Tibial artery (tissue), 4 donors: Measurements from ENCODE around the gene NUDT14.

Experiments used
- DNase-seq, 2 donors: peaks; one replicate each; pipeline ENCODE4 v3.0.0-alpha.2; 2019
- H3K27ac ChIP-seq, 2 donors: fragments of 200-600 bp; sonication (generic) in 1 of 2; 1 replicate in 1 of 2; 2 replicates in 1 of 2; pipeline ENCODE4 v1.5.1; 2018 to 2019; ENCODE audit warnings: mild to moderate bottlenecking in 1 of 2
- H3K27me3 ChIP-seq, 2 donors: fragments of 200-600 bp; sonication (generic) in 1 of 2; one replicate each; pipeline versions ENCODE4 v1.5.1 to v1.6.0; 2016 to 2019
- H3K36me3 ChIP-seq, 3 donors: fragments of 200-600 bp; sonication (generic) in 2 of 3; one replicate each; pipeline ENCODE4 v1.5.1; 2016 to 2019; ENCODE audit warnings: mild to moderate bottlenecking in 2 of 3
- H3K4me1 ChIP-seq, 4 donors: fragments of 200-600 bp; sonication (generic) in 2 of 4; 1 replicate in 3 of 4; 2 replicates in 1 of 4; pipeline ENCODE4 v1.5.1; 2016 to 2019
- H3K4me3 ChIP-seq, 2 donors: fragments of 200-600 bp; sonication (generic) in 1 of 2; 1 replicate in 1 of 2; 2 replicates in 1 of 2; pipeline ENCODE4 v1.5.1; 2018 to 2019; ENCODE audit warnings: mild to moderate bottlenecking in 2 of 2
- H3K9me3 ChIP-seq, 3 donors: fragments of 200-600 bp; sonication (generic) in 1 of 3; one replicate each; pipeline ENCODE4 v1.5.1; 2016 to 2019
- CTCF ChIP-seq, 2 experiments: fragments of 200-600 bp in 1 of 2; fragments of 450-650 bp in 1 of 2; IDR thresholded peaks; one replicate each; pipeline ENCODE4 v1.5.1; 2017 to 2019; ENCODE audit warnings: antibody characterized with exemption in 2 of 2, mild to moderate bottlenecking in 1 of 2, moderate library complexity in 1 of 2
- intact Hi-C: fragments of 100-400 bp; cut with DNase I; formaldehyde crosslinking; loops from one replicate; pipeline ENCODE4 v1.15.0; 2023; ENCODE audit warnings: low total_unique reads

NUDT14 gene

GRCh38 chr14:105200641-105201040, 19.5 kb upstream of the NUDT14 start:
- no peak for DNase-seq
- intact Hi-C loops: loop anchor here (2.0 kb wide), 1 partner anchor 150 kb away; no protein-coding TSS in a partner anchor
- H3K4me1 ChIP-seq: peaks cover 0 to 66% (median 40%) of the 10 kb centered on the region in 4 donors
- no peaks in the 10 kb centered on the region for H3K36me3 ChIP-seq
- H3K27me3 ChIP-seq: peaks cover 0 to 76% of the 10 kb centered on the region in 2 donors
- TF ChIP-seq CTCF (IDR thresholded peaks at IDR 0.05): no peak
- no peaks in the 10 kb centered on the region for H3K9me3 ChIP-seq
- H3K4me3 ChIP-seq: no peak overlapping the region
- H3K27ac ChIP-seq: no peak overlapping the region

- no peak for DNase-seq
- no peak overlapping the region for H3K4me3 ChIP-seq
- H3K27ac ChIP-seq: no peak overlapping the region
- intact Hi-C loops: loop anchor here (2.0 kb wide), 1 partner anchor 151 kb away; no protein-coding TSS in a partner anchor
- H3K27me3 ChIP-seq: peaks cover 0 to 82% of the 10 kb centered on the region in 2 donors
- peaks cover 0 to 63% (median 38%) of the 10 kb centered on the region in 4 donors for H3K4me1 ChIP-seq
- TF ChIP-seq CTCF (IDR thresholded peaks at IDR 0.05): no peak
- H3K36me3 ChIP-seq: no peaks in the 10 kb centered on the region
- H3K9me3 ChIP-seq: no peaks in the 10 kb centered on the region
Observed at GRCh38 chr14:105200074-105200473, 19.0 kb upstream of the NUDT14 start.

GRCh38 chr14:105199093-105199492, 18.0 kb upstream of the NUDT14 start:
- no peak for TF ChIP-seq CTCF (IDR thresholded peaks at IDR 0.05)
- H3K27ac ChIP-seq: no peak overlapping the region
- intact Hi-C loops: no loop called here
- peaks cover 0 to 53% (median 35%) of the 10 kb centered on the region in 4 donors for H3K4me1 ChIP-seq
- H3K27me3 ChIP-seq: peaks cover 0 to 91% of the 10 kb centered on the region in 2 donors
- H3K36me3 ChIP-seq: no peaks in the 10 kb centered on the region
- H3K4me3 ChIP-seq: no peak overlapping the region
- no peak for DNase-seq
- H3K9me3 ChIP-seq: no peaks in the 10 kb centered on the region

GRCh38 chr14:105198588-105198987, 17.5 kb upstream of the NUDT14 start:
- H3K27ac ChIP-seq: no peak overlapping the region
- H3K36me3 ChIP-seq: no peaks in the 10 kb centered on the region
- intact Hi-C loops: no loop called here
- DNase-seq: no peak
- peaks cover 0 to 94% of the 10 kb centered on the region in 2 donors for H3K27me3 ChIP-seq
- peaks cover 0 to 48% (median 32%) of the 10 kb centered on the region in 4 donors for H3K4me1 ChIP-seq
- H3K4me3 ChIP-seq: no peak overlapping the region
- no peaks in the 10 kb centered on the region for H3K9me3 ChIP-seq
- TF ChIP-seq CTCF (IDR thresholded peaks at IDR 0.05): no peak

GRCh38 chr14:105197211-105197641, 16.1 kb upstream of the NUDT14 start:
- intact Hi-C loops: no loop called here
- H3K27ac ChIP-seq: no peak overlapping the region
- TF ChIP-seq CTCF (IDR thresholded peaks at IDR 0.05): no peak
- peaks cover 0 to 97% of the 10 kb centered on the region in 2 donors for H3K27me3 ChIP-seq
- no peak for DNase-seq
- H3K4me1 ChIP-seq: peaks cover 0 to 39% (median 26%) of the 10 kb centered on the region in 4 donors
- no peak overlapping the region for H3K4me3 ChIP-seq
- H3K9me3 ChIP-seq: no peaks in the 10 kb centered on the region
- H3K36me3 ChIP-seq: no peaks in the 10 kb centered on the region
